Activated CD8-positive, alpha-beta memory T cell treated with anti-CD3 and anti-CD28 coated beads for 4 hours (primary cell): ENCODE data around the gene CDK13.

ENCODE experiments used
- DNase-seq, 2 donors: peaks; one replicate each; pipeline ENCODE4 v3.0.0-alpha.2; 2020; ENCODE audit warnings: low read depth in 2 of 2

Gene CDK13

DNA sequence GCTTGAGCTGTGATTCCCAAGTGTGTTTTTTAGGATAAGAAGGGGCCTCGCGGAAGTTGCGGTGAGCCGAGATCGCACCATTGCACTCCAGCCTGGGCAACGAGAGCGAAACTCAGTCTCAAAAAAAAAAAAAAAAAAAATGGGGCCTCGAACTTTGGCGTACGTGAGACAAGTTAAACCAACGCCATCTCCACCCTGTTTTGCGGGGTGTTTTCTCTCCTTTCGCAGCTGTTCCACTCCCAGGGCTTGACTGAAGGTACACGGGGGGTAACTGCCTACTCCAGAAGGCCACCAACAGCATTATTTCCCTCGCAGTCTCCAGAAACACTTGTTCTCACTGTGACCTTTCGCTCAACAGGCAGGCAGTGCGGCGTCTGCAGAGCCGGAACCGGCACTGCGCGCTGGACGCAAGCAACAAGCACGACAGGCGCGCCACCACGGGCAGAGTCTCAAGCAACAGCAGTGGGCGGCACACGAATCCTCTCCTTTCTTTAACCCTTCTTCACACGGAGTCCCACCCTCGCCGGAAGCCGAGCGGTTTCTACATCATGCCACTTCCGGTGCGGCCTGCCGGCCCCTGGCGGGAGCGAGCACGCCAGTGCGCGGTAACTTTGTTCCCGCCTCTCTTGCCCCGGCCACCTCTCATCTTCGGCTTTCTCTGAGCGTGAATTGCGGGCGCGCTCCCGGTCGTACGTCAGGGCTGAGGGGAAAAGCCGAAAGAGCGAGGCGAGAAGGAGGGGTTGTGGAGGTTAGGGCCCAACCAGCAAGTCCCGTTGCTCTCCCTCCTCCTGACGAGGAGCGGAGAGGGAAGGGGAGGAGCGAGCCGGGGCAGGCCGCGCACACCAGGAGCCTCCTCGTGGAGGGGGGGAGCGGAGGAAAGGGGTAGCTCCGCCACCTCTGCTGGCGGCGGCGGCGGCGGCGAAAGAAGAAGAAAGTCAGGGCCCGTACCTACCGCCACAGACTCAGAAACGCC, 814 bp upstream of the CDK13 start:
- DNase-seq: peak; percentile 97 to 98

DNA sequence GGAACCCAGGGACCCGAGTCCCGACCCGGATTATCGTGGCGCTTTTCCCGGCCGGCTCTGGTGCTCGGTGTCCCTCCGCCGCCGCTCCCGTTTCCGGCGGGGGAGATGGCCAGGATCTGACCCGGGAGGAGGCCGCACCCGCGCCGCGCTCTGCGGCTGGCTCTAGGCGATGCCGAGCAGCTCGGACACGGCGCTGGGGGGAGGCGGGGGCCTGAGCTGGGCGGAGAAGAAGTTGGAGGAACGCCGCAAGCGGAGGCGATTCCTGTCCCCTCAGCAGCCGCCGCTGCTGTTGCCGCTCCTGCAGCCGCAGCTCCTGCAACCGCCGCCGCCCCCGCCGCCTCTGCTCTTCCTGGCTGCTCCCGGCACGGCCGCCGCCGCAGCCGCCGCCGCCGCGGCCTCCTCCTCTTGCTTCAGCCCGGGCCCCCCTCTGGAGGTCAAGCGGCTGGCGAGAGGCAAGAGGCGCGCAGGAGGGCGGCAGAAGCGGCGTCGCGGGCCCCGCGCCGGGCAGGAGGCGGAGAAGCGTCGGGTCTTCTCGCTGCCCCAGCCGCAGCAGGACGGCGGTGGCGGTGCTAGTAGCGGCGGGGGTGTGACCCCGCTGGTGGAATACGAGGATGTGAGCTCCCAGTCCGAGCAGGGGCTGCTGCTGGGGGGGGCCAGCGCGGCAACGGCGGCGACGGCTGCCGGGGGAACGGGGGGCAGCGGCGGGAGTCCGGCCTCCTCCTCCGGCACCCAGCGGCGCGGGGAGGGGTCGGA, 593 bp downstream of the CDK13 start:
- DNase-seq: peak; percentile 11

DNA sequence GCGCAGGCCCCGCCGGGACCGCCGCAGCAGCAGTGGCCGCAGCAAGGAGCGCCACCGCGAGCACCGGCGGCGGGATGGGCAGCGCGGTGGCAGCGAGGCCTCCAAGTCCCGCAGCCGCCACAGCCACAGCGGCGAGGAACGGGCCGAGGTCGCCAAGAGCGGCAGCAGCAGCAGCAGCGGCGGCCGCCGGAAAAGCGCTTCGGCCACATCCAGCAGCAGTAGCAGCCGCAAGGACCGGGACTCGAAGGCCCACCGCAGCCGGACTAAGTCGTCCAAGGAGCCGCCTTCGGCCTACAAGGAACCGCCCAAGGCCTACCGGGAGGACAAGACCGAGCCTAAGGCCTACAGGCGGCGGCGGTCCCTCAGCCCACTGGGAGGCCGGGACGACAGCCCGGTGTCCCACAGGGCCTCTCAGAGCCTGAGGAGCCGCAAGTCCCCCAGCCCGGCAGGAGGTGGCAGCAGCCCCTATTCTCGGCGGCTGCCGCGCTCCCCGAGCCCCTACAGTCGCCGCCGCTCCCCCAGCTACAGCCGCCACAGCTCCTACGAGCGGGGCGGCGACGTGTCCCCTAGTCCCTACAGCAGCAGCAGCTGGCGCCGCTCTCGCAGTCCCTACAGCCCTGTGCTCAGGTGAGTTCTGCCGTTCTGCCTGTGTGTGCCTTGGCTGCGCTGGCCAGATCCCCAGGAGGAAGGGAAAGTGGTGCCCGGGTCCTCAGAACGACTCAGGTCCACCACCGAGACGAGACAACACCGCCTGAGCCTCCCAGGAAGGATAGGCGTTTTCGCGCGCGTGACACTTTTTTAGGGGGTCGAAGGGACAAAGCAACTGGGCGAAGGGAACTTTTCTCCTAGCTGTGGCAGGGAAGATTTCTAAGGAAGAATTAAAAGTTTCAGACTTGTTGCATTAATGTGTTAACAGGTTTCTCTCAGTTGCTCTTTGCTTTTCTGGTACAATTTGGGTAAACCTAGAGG, 1.5 kb downstream of the CDK13 start:
- DNase-seq: peak; percentile 40 to 49

DNA sequence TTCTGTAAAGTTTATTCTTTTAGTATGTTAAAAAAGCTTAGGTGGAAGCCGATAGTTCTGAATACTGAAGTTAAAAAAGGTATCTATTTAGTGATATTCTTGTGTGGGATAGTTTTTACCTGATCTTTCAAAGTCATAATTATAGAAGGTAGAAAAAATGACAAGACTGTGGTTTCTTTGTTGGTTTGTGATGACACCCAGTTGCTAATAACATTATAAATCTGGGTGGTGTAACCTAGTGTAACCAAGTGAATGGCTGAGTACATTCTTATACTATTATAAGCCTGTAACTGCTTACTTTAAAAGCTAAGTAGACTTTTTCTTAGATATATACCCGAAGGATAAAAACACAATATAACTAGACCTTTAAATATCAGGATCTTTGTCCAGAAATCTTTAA, 2.3 kb downstream of the CDK13 start:
- no peak for DNase-seq

GRCh38 chr7:39952803-39953202, 2.7 kb downstream of the CDK13 start:
- DNase-seq: no peak

- no peak for DNase-seq
Observed at GRCh38 chr7:39954694-39955093, 4.6 kb downstream of the CDK13 start.

DNA sequence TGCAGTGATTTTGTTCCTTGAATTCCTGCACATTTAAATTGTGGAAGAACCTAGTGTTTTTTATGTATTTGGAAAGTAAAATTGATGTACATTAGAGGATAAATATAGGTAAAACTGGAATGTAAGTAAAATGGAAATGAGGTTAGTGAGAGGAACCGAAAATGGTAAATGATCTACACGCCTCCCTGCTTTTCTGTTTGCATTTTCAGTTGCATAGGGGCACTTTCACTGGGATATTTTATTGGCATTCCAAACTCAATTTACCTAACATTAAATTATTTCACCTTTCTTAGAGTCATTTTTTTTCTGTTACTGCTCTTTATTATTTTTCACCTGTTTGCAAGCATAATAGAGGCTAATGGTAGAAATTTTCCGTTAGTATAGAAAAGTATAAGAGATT, 8.0 kb downstream of the CDK13 start:
- no peak for DNase-seq

DNA sequence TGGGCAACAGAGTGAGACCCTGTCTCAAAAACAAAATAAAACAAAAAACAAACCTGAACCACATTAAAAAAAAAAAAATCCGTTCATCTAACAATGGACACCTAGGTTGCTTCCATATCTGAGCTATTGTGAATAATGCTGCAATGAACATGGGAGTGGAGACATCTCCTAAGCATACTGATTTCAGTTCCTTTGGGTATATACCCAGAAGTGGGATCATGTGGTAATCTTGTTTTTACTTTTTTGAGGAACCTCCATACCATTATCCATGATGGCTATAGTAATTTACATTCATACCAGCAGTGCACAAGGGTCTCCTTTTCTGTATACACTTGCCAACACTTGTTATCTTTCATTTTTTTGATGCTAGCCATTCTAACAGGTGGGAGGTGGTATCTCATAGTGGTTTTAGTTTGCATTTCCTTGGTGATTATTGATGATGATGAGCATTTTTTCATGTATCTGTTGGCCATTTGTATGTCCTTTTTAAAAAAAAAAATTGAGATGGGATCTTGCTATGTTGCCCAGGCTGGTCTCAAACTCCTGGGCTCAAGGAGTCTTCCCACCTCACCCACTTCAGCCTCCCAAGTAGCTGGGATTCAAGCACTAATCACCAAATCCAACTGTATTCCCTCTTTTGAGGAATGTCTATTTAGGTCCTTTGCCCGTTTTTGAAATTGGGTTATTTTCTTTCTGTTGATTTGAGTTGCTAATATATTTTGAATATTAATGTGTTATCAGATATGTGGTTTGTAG, 17.5 kb downstream of the CDK13 start:
- no peak for DNase-seq

DNA sequence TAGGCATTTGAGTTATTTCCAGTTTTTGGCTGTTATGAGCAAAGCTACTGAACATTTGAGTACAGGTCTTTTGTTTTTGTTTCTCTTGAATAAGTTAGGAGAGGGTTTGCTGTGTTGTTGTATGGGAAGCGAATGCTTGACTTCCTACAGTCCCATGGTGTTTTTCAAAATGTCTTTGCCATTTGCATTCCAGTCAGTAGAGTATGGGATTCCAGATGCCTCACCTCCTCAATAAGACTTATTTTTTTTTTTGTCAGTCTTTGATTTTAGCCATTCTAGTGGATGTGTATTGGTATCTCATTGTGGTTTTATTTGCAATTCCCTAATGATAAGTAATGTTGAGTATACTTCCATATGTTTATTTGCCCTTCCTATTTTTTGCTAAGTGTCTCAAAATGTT, 19.4 kb downstream of the CDK13 start:
- no peak for DNase-seq

GRCh38 chr7:39971924-39972323, 21.9 kb downstream of the CDK13 start:
- no peak for DNase-seq

- DNase-seq: no peak
Observed at GRCh38 chr7:39973801-39974200, 23.7 kb downstream of the CDK13 start.

DNA sequence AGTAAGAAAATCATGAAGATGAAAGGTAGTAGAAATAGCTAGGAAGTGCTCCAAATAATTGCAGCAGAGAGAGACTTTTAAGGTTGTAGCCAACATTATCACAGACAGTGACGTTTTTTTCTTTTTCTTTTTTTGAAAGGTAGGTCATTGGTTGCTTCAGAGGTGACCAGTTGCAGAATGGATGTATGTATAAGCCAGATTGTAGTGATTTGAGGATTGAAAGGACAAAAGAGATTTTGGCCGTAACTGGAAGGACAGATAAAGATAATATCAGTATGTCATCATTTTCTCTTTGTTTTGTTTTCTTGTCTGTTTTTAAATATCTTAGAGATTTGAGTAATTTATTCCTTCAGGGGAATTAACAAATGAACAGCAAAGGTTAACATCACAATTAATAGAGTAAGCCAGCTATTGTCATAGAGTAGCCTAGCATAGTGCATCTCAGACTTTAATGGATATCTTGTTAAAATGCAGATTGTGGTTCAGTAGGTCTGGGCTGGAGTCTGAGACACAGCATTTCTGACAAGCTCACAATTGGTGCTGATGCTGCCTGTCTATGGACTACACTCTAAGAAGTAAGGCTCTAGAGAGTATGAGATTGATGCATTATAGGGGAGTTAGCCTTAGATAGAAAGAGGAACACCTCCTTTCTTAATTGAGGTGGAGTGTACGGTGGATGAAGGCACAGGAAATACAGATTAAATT, 28.3 kb downstream of the CDK13 start:
- DNase-seq: no peak

DNA sequence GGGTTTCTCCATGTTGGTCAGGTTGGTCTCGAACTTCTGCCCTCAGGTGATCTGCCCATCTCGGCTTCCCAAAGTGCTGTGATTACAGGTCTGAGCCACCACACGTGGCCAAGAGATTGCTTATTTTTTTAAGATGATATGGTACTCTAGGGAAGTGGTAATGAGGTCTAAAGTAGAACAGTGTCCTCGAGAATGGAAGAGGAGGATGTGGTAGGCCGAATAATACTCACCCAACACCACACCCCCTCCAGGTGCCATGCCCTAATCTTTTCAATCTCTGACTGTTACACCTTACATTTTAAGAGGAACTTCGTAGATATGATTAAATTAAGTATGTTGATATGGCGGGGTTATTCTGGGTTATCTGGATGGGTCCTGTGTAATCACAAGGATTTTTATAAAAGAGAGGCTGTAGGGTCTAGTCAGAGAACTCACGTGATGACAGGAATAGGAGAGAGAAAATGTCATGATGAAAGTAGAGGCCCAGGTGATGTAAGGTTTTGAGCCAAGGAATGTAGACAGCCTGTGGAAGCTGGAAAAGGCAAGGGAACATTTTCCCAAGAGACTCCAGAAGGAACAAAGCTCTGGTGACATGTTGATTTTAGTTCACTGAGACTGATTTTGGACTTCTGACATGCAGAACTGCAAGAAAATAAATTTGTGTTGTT, 29.5 kb downstream of the CDK13 start:
- DNase-seq: no peak

- DNase-seq: no peak
Observed at GRCh38 chr7:39985398-39985918, 35.4 kb downstream of the CDK13 start.

DNA sequence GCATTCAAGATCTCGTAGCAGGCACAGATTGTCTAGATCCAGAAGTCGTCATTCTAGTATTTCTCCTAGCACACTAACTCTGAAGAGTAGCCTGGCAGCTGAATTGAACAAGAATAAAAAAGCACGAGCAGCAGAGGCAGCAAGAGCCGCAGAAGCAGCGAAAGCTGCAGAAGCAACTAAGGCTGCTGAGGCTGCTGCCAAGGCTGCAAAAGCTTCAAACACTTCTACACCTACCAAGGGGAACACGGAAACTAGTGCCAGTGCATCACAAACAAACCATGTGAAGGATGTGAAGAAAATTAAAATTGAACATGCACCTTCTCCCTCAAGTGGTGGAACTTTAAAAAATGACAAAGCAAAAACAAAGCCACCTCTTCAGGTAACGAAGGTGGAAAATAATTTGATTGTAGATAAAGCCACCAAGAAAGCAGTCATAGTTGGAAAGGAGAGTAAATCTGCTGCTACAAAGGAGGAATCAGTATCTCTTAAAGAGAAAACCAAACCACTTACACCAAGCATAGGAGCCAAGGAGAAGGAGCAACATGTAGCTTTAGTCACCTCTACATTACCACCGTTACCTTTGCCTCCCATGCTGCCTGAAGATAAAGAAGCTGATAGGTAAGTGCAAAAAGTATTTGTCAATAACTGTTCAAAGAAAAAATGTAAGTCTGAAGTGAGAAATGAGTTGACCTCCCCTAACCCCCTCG, 37.7 kb downstream of the CDK13 start:
- no peak for DNase-seq

DNA sequence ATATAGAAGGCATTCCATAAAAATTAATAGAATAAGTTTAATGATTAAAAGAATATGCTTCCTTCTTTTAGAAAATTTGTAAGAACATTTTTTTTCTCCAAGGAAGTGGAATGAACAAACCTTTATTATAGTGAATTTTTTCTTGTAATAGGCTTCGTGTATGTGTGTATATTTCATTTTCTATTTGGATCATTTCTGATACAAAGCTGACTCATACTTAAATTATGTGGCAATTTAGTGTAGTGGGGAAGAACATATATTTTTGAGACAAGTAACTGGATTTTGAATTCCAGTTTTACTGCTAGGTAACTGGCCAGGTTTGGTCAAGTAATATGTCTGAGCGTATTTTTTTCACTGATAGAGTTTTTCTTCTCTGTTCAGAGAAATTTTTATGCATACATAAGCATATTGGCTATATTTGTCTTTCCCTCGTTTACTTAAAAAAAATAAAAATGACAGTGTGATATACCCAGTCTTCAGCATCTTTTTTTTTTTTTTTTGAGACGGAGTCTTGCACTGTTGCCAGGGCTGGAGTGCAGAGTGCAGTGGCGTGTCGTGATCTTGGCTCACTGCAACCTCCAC, 50.8 kb downstream of the CDK13 start:
- DNase-seq: no peak

DNA sequence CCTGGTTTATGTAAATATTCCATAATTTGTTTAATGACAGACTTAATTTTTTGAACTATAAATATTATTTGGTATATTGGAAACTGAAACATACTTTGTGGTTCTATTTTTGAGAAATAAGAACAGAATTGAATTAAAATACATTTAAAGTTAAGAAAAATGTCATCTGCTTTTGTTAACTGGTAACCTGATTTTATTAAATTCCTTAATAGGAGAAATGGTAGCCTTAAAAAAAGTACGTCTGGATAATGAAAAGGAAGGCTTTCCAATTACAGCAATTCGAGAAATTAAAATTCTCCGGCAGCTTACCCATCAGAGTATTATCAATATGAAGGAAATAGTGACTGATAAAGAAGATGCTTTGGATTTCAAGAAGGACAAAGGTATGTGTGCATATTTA, 51.6 kb downstream of the CDK13 start:
- DNase-seq: no peak

GRCh38 chr7:40003597-40003996, 53.5 kb downstream of the CDK13 start:
- no peak for DNase-seq
